Liver (tissue), 9 donors: ENCODE results near the gene DNAJC10. TPM values are rescaled to one million over a fixed set of nuclear protein-coding genes. Genes with fewer than 3 reads are reported as not detected.

Experiments used
- DNase-seq: peaks from one replicate; pipeline ENCODE4 v3.0.0-alpha.2; 2017; ENCODE audit warnings: low spot score
- H3K27ac ChIP-seq, 2 donors: one replicate each; pipeline ENCODE4 v1.7.0; 2013; ENCODE audit warnings: inconsistent platforms in 2 of 2, low read length in 2 of 2, control low read depth in 1 of 2, low read depth in 1 of 2, mild to moderate bottlenecking in 1 of 2
- H3K27me3 ChIP-seq, 4 donors: one replicate each; pipeline versions ENCODE4 v1.6.1 to v1.7.0; 2013; ENCODE audit warnings: low read length in 3 of 4, inconsistent platforms in 1 of 4, mild to moderate bottlenecking in 1 of 4, moderate library complexity in 1 of 4; ENCODE audit not compliant: control insufficient read depth in 4 of 4, insufficient read depth in 4 of 4
- H3K36me3 ChIP-seq, 4 donors: one replicate each; pipeline versions ENCODE4 v1.6.1 to v1.7.0; 2013; ENCODE audit warnings: low read length in 3 of 4, mild to moderate bottlenecking in 3 of 4, low read depth in 1 of 4, moderate library complexity in 1 of 4; ENCODE audit not compliant: control insufficient read depth in 4 of 4, insufficient read depth in 3 of 4
- H3K4me1 ChIP-seq, 4 donors: one replicate each; pipeline versions ENCODE4 v1.6.1 to v1.7.0; 2013; ENCODE audit warnings: low read length in 3 of 4, mild to moderate bottlenecking in 3 of 4, moderate library complexity in 1 of 4; ENCODE audit not compliant: control insufficient read depth in 4 of 4, insufficient read depth in 4 of 4
- H3K4me3 ChIP-seq, 3 donors: one replicate each; pipeline versions ENCODE4 v1.6.1 to v1.7.0; 2013; ENCODE audit warnings: low read length in 3 of 3, control low read depth in 1 of 3, low read depth in 1 of 3, mild to moderate bottlenecking in 1 of 3
- H3K9ac ChIP-seq, 2 donors: one replicate each; pipeline ENCODE4 v1.7.0; 2013; ENCODE audit warnings: low read length in 2 of 2, mild to moderate bottlenecking in 2 of 2, moderate library complexity in 2 of 2, control low read depth in 1 of 2, low read depth in 1 of 2
- H3K9me3 ChIP-seq, 4 donors: one replicate each; pipeline versions ENCODE4 v1.6.1 to v1.7.0; 2013; ENCODE audit warnings: low read length in 3 of 4; ENCODE audit not compliant: control insufficient read depth in 4 of 4
- ATF3 ChIP-seq: IDR thresholded peaks from 2 replicates; pipeline ENCODE4 v1.6.1; 2016; ENCODE audit warnings: antibody characterized with exemption
- CTCF ChIP-seq: fragments of 150-350 bp; IDR thresholded peaks from 2 replicates; pipeline ENCODE4 v1.5.1; 2017; ENCODE audit warnings: improper control_type of control experiment, low read depth, low read length; ENCODE audit not compliant: missing input control
- EGR1 ChIP-seq, 2 donors: IDR thresholded peaks; 2 replicates each; pipeline ENCODE4 v1.6.1; 2016 to 2018; ENCODE audit warnings: antibody characterized with exemption in 2 of 2, low read depth in 2 of 2
- FOXA1 ChIP-seq: IDR thresholded peaks from 2 replicates; pipeline ENCODE4 v1.6.1; 2016; ENCODE audit warnings: antibody characterized with exemption
- FOXA2 ChIP-seq: IDR thresholded peaks from 2 replicates; pipeline ENCODE4 v1.6.1; 2016; ENCODE audit warnings: antibody characterized with exemption
- GABPA ChIP-seq, 2 donors: IDR thresholded peaks in 1 of 2; conservative IDR thresholded peaks in 1 of 2; 2 replicates each; pipeline ENCODE4 v1.6.1; 2016; ENCODE audit warnings: antibody characterized with exemption in 2 of 2, mild to moderate bottlenecking in 1 of 2, moderate library complexity in 1 of 2
- HNF4A ChIP-seq, 2 donors: conservative IDR thresholded peaks; 2 replicates each; pipeline ENCODE4 v1.6.1; 2016; ENCODE audit warnings: antibody characterized with exemption in 2 of 2, mild to moderate bottlenecking in 2 of 2
- HNF4G ChIP-seq: IDR thresholded peaks from 2 replicates; pipeline ENCODE4 v1.6.1; 2016; ENCODE audit warnings: antibody characterized with exemption
- JUND ChIP-seq, 2 donors: IDR thresholded peaks; 2 replicates each; pipeline ENCODE4 v1.6.1; 2016; ENCODE audit warnings: antibody characterized with exemption in 2 of 2
- NR2F2 ChIP-seq: IDR thresholded peaks from 2 replicates; pipeline ENCODE4 v1.6.1; 2016; ENCODE audit warnings: antibody characterized with exemption
- RAD21 ChIP-seq, 2 donors: IDR thresholded peaks; 2 replicates each; pipeline ENCODE4 v1.6.1; 2016; ENCODE audit warnings: antibody characterized with exemption in 2 of 2, mild to moderate bottlenecking in 2 of 2
- REST ChIP-seq: IDR thresholded peaks from 2 replicates; pipeline ENCODE4 v1.6.1; 2016; ENCODE audit warnings: antibody characterized with exemption, mild to moderate bottlenecking
- RXRA ChIP-seq, 2 donors: IDR thresholded peaks; 2 replicates each; pipeline ENCODE4 v1.6.1; 2017 to 2018; ENCODE audit warnings: antibody characterized with exemption in 2 of 2, mild to moderate bottlenecking in 1 of 2
- SP1 ChIP-seq: IDR thresholded peaks from 2 replicates; pipeline ENCODE4 v1.6.1; 2018; ENCODE audit warnings: antibody characterized with exemption, mild to moderate bottlenecking
- TAF1 ChIP-seq: conservative IDR thresholded peaks from 2 replicates; pipeline ENCODE4 v1.6.1; 2016; ENCODE audit warnings: antibody characterized with exemption, mild to moderate bottlenecking
- YY1 ChIP-seq: IDR thresholded peaks from 2 replicates; pipeline ENCODE4 v1.6.1; 2016; ENCODE audit warnings: antibody characterized with exemption, mild to moderate bottlenecking
- ZBTB33 ChIP-seq: IDR thresholded peaks from 2 replicates; pipeline ENCODE4 v1.6.1; 2016; ENCODE audit warnings: antibody characterized with exemption
- WGBS: extraction: QIAGEN DNeasy Blood & Tissue Kit; methylation state at CpG from one replicate; pipeline ENCODE4 v1.1.7; 2013; 5-methylcytosine and 5-hydroxymethylcytosine counted together
- polyA plus RNA-seq, 2 donors: library from polyadenylated mRNA; stranded (reverse) in 1 of 2; unstranded in 1 of 2; fragments of 200-250 nt in 1 of 2; fragments of >200 nt in 1 of 2; fragmentation: Nextera tagmentation in 1 of 2; extraction: Ambion mirVana in 1 of 2; gene quantifications; one replicate each; pipeline versions ENCODE4 v1.2.1 to v1.2.3, GENCODE V29; 2013 to 2015
- total RNA-seq, 2 donors: library from RNA; depleted of rRNA; stranded (reverse); fragments of >200 nt; gene quantifications; one replicate each; pipeline ENCODE4 v1.2.3, GENCODE V29; 2014
- TF ChIP-seq, protein P1 (sequence below): IDR thresholded peaks from 2 replicates; pipeline ENCODE4 v1.6.1; 2016; ENCODE audit warnings: antibody characterized with exemption
- donor health status: healthy.
- donor health status: healthy.
- donor health status: healthy.
- donor health status: healthy.
- donor health status: healthy.

The DNAJC10 gene
- total and polyA plus RNA-seq, 4 donors = 16.3 to 46.4 (median 21.2) TPM

DNA sequence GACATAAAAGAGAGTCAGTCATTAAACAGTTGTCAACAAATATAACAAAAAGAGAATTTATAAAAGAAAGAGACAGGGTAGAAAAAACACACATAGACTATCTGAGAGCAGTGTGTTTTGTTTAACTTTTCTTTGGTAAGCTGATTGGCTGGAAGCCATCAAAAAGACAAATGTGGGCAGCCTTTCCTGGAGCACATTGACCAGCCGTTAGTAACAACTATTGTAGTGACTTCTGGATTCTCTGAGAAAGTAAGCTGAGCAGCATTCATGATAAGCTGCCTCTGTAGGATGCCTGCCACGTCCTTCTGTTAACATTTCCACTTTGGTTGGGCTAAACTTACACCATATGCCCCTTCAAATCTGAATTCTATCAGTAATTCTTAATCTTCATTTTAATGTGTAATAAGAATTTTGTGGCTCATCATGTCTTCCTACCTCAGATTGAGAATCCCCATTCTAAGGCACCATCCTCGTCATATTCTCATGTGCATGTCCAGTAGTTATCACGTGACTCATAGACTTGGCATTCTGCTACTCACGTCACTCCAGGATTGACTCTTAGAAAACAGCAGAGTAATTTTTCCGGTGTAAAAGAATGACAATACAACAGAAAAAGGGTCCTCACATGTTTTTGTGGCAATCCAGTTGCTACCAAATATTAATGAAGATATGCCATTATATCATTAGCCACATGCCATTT lies 43.4 kb upstream of the DNAJC10 start:
- Histone ChIP-seq H3K4me1 (no peaks in the 10 kb centered on the region), H3K36me3 (no peaks in the 10 kb centered on the region), H3K9ac (no peak overlapping the region), H3K4me3 (no peak overlapping the region), H3K9me3 (no peaks in the 10 kb centered on the region), H3K27me3 (no peaks in the 10 kb centered on the region), H3K27ac (no peak overlapping the region)
- TF ChIP-seq FOXA1 (no peak), JUND (IDR thresholded peaks at IDR 0.05) (no peak)
- WGBS = 62% methylated on average over 6 of the region's 6 CpGs
- DNase-seq = no peak

DNA sequence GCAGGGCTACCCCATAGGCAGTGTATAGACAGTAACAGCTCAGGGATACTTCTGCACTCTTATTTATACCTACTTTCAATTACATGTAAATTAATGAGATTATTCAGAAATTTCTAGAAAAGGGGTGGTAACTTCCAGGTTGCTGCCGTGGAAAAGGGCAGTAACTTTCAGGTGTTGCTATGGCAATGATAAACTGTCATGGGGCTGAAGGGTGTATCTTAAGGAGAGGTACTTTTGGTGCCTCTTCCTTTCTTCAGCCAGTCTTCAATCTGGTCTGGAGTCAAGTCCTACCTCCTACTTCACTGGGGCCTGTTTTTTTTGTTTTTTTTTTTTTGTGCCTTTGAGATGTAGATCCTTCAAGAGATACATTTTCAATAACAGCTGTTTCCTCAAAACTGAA lies 35.2 kb upstream of the DNAJC10 start:
- TF ChIP-seq SP1 = no peak
- no peak for TF ChIP-seq RAD21 (IDR thresholded peaks at IDR 0.05)
- no peak for TF ChIP-seq ZBTB33
- TF ChIP-seq ATF3 = no peak
- no peak for TF ChIP-seq HNF4G
- TF ChIP-seq JUND (IDR thresholded peaks at IDR 0.05) = no peak
- no peak for TF ChIP-seq HNF4A (conservative IDR thresholded peaks at IDR 0.05)
- TF ChIP-seq EGR1 (IDR thresholded peaks at IDR 0.05; ENCODE audit: low read depth in 2 of 2) = no peak
- TF ChIP-seq FOXA1 = no peak
- no peak for TF ChIP-seq CTCF
- no peak for TF ChIP-seq YY1
- TF ChIP-seq, protein P1, sequence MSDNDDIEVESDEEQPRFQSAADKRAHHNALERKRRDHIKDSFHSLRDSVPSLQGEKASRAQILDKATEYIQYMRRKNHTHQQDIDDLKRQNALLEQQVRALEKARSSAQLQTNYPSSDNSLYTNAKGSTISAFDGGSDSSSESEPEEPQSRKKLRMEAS = no peak
- no peak for TF ChIP-seq TAF1
- no peak for TF ChIP-seq RXRA (IDR thresholded peaks at IDR 0.05)
- TF ChIP-seq GABPA (IDR thresholded peaks at IDR 0.05 in 1 of 2, conservative IDR thresholded peaks at IDR 0.05 in 1 of 2) = no peak
- no peak for TF ChIP-seq FOXA2
- no peak for TF ChIP-seq REST
- no peak for TF ChIP-seq NR2F2
- H3K9ac ChIP-seq = no peak overlapping the region
- H3K4me3 ChIP-seq = no peak overlapping the region
- no peak for DNase-seq
- H3K9me3 ChIP-seq = no peaks in the 10 kb centered on the region
- H3K4me1 ChIP-seq = no peaks in the 10 kb centered on the region
- no peaks in the 10 kb centered on the region for H3K36me3 ChIP-seq
- no peaks in the 10 kb centered on the region for H3K27me3 ChIP-seq
- 52% methylated on average over 1 of the region's 1 CpG for WGBS
- no peak overlapping the region for H3K27ac ChIP-seq
